ENCODE measurements around the gene ZNF597. TPM values are rescaled to one million over a fixed set of nuclear protein-coding genes. Genes with fewer than 3 reads are reported as not detected.

ZNF597 gene
- total RNA-seq, 1 experiment from 2014 or later: 2.7 TPM

DNA sequence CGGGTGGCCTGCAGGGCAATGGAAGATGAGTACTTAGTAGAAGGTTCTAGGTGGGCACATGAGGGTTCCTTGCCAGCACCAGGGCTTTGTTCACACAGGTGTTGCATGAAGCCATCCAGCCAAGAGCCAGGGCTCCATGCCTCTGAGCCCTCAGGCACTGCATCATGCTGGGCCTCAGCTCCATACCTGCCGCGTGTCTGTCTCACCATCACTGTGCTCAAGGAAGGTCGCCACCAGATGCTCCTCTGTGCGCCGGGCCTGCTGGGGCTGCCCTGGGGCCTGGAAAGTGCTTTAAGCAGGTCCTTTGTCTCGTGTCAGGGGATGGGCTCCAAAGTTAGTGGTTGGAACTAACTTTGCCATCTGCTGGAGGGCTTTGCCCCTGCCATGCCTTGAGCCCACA is 26.4 kb upstream of the ZNF597 start:
- CTCF ChIA-PET: interaction anchor here (0.7 kb wide), 1 partner anchor 98 kb away, joined by 9 read pairs; no protein-coding TSS in a partner anchor
- in situ Hi-C loops (cut with HindIII; ENCODE audit: low pct_unique_long_range_greater_than_20kb, low sequenced_read_pairs) (no loop called here), intact Hi-C loops (cut with micrococcal nuclease; ENCODE audit: unreplicated experiment) (no loop called here)
- H3K36me3 ChIP-seq (ENCODE audit: control insufficient read depth, insufficient read depth, low read length): no peaks in the 10 kb centered on the region
- TF ChIP-seq TCF7L2 (IDR thresholded peaks at IDR 0.05; ENCODE audit: low read depth, low read length) (no peak), POLR2AphosphoS5 (IDR thresholded peaks at IDR 0.05; ENCODE audit: low read depth, low read length) (no peak), SIN3A (IDR thresholded peaks at IDR 0.05; ENCODE audit: borderline replicate concordance, insufficient read depth, low read depth, low read length) (no peak)
- TF ChIP-seq, protein P1, sequence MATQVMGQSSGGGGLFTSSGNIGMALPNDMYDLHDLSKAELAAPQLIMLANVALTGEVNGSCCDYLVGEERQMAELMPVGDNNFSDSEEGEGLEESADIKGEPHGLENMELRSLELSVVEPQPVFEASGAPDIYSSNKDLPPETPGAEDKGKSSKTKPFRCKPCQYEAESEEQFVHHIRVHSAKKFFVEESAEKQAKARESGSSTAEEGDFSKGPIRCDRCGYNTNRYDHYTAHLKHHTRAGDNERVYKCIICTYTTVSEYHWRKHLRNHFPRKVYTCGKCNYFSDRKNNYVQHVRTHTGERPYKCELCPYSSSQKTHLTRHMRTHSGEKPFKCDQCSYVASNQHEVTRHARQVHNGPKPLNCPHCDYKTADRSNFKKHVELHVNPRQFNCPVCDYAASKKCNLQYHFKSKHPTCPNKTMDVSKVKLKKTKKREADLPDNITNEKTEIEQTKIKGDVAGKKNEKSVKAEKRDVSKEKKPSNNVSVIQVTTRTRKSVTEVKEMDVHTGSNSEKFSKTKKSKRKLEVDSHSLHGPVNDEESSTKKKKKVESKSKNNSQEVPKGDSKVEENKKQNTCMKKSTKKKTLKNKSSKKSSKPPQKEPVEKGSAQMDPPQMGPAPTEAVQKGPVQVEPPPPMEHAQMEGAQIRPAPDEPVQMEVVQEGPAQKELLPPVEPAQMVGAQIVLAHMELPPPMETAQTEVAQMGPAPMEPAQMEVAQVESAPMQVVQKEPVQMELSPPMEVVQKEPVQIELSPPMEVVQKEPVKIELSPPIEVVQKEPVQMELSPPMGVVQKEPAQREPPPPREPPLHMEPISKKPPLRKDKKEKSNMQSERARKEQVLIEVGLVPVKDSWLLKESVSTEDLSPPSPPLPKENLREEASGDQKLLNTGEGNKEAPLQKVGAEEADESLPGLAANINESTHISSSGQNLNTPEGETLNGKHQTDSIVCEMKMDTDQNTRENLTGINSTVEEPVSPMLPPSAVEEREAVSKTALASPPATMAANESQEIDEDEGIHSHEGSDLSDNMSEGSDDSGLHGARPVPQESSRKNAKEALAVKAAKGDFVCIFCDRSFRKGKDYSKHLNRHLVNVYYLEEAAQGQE (IDR thresholded peaks at IDR 0.05; ENCODE audit: insufficient read depth in 1 of 2, low read depth in 2 of 2, low read length in 1 of 2): no peak
- TF ChIP-seq, protein P2, sequence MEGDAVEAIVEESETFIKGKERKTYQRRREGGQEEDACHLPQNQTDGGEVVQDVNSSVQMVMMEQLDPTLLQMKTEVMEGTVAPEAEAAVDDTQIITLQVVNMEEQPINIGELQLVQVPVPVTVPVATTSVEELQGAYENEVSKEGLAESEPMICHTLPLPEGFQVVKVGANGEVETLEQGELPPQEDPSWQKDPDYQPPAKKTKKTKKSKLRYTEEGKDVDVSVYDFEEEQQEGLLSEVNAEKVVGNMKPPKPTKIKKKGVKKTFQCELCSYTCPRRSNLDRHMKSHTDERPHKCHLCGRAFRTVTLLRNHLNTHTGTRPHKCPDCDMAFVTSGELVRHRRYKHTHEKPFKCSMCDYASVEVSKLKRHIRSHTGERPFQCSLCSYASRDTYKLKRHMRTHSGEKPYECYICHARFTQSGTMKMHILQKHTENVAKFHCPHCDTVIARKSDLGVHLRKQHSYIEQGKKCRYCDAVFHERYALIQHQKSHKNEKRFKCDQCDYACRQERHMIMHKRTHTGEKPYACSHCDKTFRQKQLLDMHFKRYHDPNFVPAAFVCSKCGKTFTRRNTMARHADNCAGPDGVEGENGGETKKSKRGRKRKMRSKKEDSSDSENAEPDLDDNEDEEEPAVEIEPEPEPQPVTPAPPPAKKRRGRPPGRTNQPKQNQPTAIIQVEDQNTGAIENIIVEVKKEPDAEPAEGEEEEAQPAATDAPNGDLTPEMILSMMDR (IDR thresholded peaks at IDR 0.05): no peak
- H3K4me3 ChIP-seq (ENCODE audit: low read depth in 2 of 2, low read length in 2 of 2): no peak overlapping the region
- H3K4me1 ChIP-seq (ENCODE audit: control insufficient read depth, insufficient read depth, low read length): 0 out of 2 replicates have a peak, but pooled peaks cover 3% of the 10 kb centered on the region
- H3K27ac ChIP-seq (ENCODE audit: low read length): no peak overlapping the region
- ATAC-seq (no peak), DNase-seq (ENCODE audit: low read depth, low spot score) (no peak)
- no peaks in the 10 kb centered on the region for H3K9me3 ChIP-seq (ENCODE audit: control insufficient read depth, insufficient read depth, low read depth, low read length)
- POLR2A ChIA-PET: no interaction called here
- no peaks in the 10 kb centered on the region for H3K27me3 ChIP-seq (ENCODE audit: control insufficient read depth, insufficient read depth, low read length)
- no TSS peak for BruUV-seq (replicated peaks)

DNA sequence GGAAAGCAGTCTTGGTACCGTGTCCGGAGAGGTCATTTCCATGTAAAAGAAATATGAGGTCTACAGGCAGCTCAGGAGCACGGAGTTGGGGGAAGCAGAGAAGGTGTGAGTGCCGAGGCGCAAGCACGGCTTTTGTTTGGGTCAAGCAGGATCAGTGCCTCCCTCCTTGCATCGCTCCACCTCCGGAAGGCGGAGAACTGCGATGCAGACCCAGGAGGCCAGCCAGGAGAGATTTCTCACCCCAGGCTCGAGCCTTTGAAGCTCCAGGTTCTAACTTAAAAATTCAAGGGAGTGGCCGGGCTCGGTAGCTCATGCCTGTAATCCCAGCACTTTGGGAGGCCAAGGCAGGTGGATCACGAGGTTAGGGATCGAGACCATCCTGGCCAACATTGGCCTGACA is 25.2 kb upstream of the ZNF597 start:
- CTCF ChIA-PET: interaction anchor here (0.6 kb wide), 1 partner anchor 8 kb away, joined by 3 read pairs; no protein-coding TSS in a partner anchor
- no peaks in the 10 kb centered on the region for H3K9me3 ChIP-seq (ENCODE audit: control insufficient read depth, insufficient read depth, low read depth, low read length)
- POLR2A ChIA-PET: no interaction called here
- no peak overlapping the region for H3K27ac ChIP-seq (ENCODE audit: low read length)
- no TSS peak for BruUV-seq (replicated peaks)
- TF ChIP-seq, protein P2 (IDR thresholded peaks at IDR 0.05): no peak
- no peak for TF ChIP-seq POLR2AphosphoS5 (IDR thresholded peaks at IDR 0.05; ENCODE audit: low read depth, low read length)
- TF ChIP-seq SIN3A (IDR thresholded peaks at IDR 0.05; ENCODE audit: borderline replicate concordance, insufficient read depth, low read depth, low read length): no peak
- TF ChIP-seq, protein P1 (IDR thresholded peaks at IDR 0.05; ENCODE audit: insufficient read depth in 1 of 2, low read depth in 2 of 2, low read length in 1 of 2): no peak
- TF ChIP-seq TCF7L2 (IDR thresholded peaks at IDR 0.05; ENCODE audit: low read depth, low read length): no peak
- H3K4me3 ChIP-seq (ENCODE audit: low read depth in 2 of 2, low read length in 2 of 2): no peak overlapping the region
- no peak for ATAC-seq
- H3K27me3 ChIP-seq (ENCODE audit: control insufficient read depth, insufficient read depth, low read length): no peaks in the 10 kb centered on the region
- in situ Hi-C loops (cut with HindIII; ENCODE audit: low pct_unique_long_range_greater_than_20kb, low sequenced_read_pairs): no loop called here
- no peaks in the 10 kb centered on the region for H3K36me3 ChIP-seq (ENCODE audit: control insufficient read depth, insufficient read depth, low read length)
- peaks cover 5% of the 10 kb centered on the region; the same call in 1 of the 2 replicates for H3K4me1 ChIP-seq (ENCODE audit: control insufficient read depth, insufficient read depth, low read length)
- intact Hi-C loops (cut with micrococcal nuclease; ENCODE audit: unreplicated experiment): no loop called here
- no peak for DNase-seq (ENCODE audit: low read depth, low spot score)

Measured in Panc1 (cell line).